GM23248 (cell line): ENCODE data around the gene COBLL1.

Experiments used
- EZH2 ChIP-seq: fragments of 200-600 bp; sonication (generic); IDR thresholded peaks from 2 replicates; pipeline ENCODE4 v1.6.1; 2018; ENCODE audit warnings: antibody characterized with exemption, mild to moderate bottlenecking; ENCODE audit not compliant: insufficient read depth, poor library complexity, severe bottlenecking
- EZH2phosphoT487 ChIP-seq: fragments of 200-600 bp; sonication (generic); IDR thresholded peaks from 2 replicates; pipeline ENCODE4 v1.6.1; 2018; ENCODE audit warnings: antibody characterized with exemption, moderate library complexity, mild to moderate bottlenecking, low read depth; ENCODE audit not compliant: insufficient read depth

GRCh38 chr2:164745012-164745797, 96.4 kb downstream of the COBLL1 start:
- no peak for TF ChIP-seq EZH2phosphoT487
- no peak for TF ChIP-seq EZH2
